ENCODE measurements around the gene TTC36. TPM values are rescaled to one million over a fixed set of nuclear protein-coding genes. Genes with fewer than 3 reads are reported as not detected.
A peak's percentile ranks its signal among the peaks of the same experiment; 100 is the strongest.

The TTC36 gene
- total RNA-seq, 1 experiment from 2014 or later, result 1.2 TPM

- Histone ChIP-seq H3K4me3 (ENCODE audit: low read depth in 2 of 2, low read length in 2 of 2) (no peak overlapping the region), H3K9me3 (ENCODE audit: control insufficient read depth, insufficient read depth, low read depth, low read length) (no peaks in the 10 kb centered on the region), H3K4me1 (ENCODE audit: control insufficient read depth, insufficient read depth, low read length) (no peaks in the 10 kb centered on the region), H3K27ac (ENCODE audit: low read length) (no peak overlapping the region), H3K27me3 (ENCODE audit: control insufficient read depth, insufficient read depth, low read length) (no peaks in the 10 kb centered on the region), H3K36me3 (ENCODE audit: control insufficient read depth, insufficient read depth, low read length) (peaks cover 67% of the 10 kb centered on the region)
- no peak for DNase-seq (ENCODE audit: low read depth, low spot score)
- CTCF ChIA-PET, result no interaction called here
- intact Hi-C loops (cut with micrococcal nuclease; ENCODE audit: unreplicated experiment) (no loop called here), in situ Hi-C loops (cut with HindIII; ENCODE audit: low pct_unique_long_range_greater_than_20kb, low sequenced_read_pairs) (no loop called here)
- ATAC-seq, result no peak
- TF ChIP-seq, protein P1, sequence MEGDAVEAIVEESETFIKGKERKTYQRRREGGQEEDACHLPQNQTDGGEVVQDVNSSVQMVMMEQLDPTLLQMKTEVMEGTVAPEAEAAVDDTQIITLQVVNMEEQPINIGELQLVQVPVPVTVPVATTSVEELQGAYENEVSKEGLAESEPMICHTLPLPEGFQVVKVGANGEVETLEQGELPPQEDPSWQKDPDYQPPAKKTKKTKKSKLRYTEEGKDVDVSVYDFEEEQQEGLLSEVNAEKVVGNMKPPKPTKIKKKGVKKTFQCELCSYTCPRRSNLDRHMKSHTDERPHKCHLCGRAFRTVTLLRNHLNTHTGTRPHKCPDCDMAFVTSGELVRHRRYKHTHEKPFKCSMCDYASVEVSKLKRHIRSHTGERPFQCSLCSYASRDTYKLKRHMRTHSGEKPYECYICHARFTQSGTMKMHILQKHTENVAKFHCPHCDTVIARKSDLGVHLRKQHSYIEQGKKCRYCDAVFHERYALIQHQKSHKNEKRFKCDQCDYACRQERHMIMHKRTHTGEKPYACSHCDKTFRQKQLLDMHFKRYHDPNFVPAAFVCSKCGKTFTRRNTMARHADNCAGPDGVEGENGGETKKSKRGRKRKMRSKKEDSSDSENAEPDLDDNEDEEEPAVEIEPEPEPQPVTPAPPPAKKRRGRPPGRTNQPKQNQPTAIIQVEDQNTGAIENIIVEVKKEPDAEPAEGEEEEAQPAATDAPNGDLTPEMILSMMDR (IDR thresholded peaks at IDR 0.05), result no peak
- TF ChIP-seq TCF7L2 (IDR thresholded peaks at IDR 0.05; ENCODE audit: low read depth, low read length) (no peak), POLR2AphosphoS5 (IDR thresholded peaks at IDR 0.05; ENCODE audit: low read depth, low read length) (no peak), REST (IDR thresholded peaks at IDR 0.05; ENCODE audit: insufficient read depth in 1 of 2, low read depth in 2 of 2, low read length in 1 of 2) (no peak), SIN3A (IDR thresholded peaks at IDR 0.05; ENCODE audit: borderline replicate concordance, insufficient read depth, low read depth, low read length) (no peak)
- BruUV-seq (replicated peaks), result TSS peak; percentile 51
- POLR2A ChIA-PET, result no interaction called here
Observed at GRCh38 chr11:118503216-118503615, 24.1 kb upstream of the TTC36 start.

DNA sequence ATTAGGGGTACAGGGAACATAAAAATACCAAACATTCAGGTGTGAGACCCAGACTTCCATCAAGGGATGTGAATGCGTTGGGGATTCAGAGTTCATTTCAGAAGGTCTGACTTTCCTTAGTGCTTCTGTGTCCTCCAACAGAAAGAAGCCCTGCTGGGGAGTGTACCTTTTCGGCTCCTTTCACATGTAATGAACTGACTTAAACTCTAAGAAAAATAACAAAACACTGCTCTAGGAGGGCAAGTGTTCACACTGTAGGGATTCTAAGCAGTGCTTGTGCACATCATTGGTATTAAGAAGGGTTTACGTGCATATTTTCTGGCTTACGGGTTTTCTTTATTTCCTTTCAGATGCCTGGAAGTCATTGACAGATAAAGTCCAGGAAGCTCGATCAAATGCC lies 15.7 kb upstream of the TTC36 start:
- in situ Hi-C loops (cut with HindIII; ENCODE audit: low pct_unique_long_range_greater_than_20kb, low sequenced_read_pairs), result no loop called here
- Histone ChIP-seq H3K27ac (ENCODE audit: low read length) (no peak overlapping the region), H3K4me3 (ENCODE audit: low read depth in 2 of 2, low read length in 2 of 2) (no peak overlapping the region), H3K27me3 (ENCODE audit: control insufficient read depth, insufficient read depth, low read length) (no peaks in the 10 kb centered on the region), H3K36me3 (ENCODE audit: control insufficient read depth, insufficient read depth, low read length) (peaks cover 75% of the 10 kb centered on the region), H3K9me3 (ENCODE audit: control insufficient read depth, insufficient read depth, low read depth, low read length) (no peaks in the 10 kb centered on the region), H3K4me1 (ENCODE audit: control insufficient read depth, insufficient read depth, low read length) (no peaks in the 10 kb centered on the region)
- POLR2A ChIA-PET, result no interaction called here
- CTCF ChIA-PET, result no interaction called here
- TF ChIP-seq POLR2AphosphoS5 (IDR thresholded peaks at IDR 0.05; ENCODE audit: low read depth, low read length) (no peak), SIN3A (IDR thresholded peaks at IDR 0.05; ENCODE audit: borderline replicate concordance, insufficient read depth, low read depth, low read length) (no peak), REST (IDR thresholded peaks at IDR 0.05; ENCODE audit: insufficient read depth in 1 of 2, low read depth in 2 of 2, low read length in 1 of 2) (no peak), TCF7L2 (IDR thresholded peaks at IDR 0.05; ENCODE audit: low read depth, low read length) (no peak)
- TF ChIP-seq, protein P1 (IDR thresholded peaks at IDR 0.05), result no peak
- intact Hi-C loops (cut with micrococcal nuclease; ENCODE audit: unreplicated experiment), result no loop called here
- BruUV-seq (replicated peaks), result no TSS peak
- DNase-seq (ENCODE audit: low read depth, low spot score) (no peak), ATAC-seq (no peak)

Data from Panc1 (cell line).